NK-92 treated with Interleukin-12 subunit alpha and Interleukin-12 subunit beta, amount 100 ng/mL, for 24 hours (cell line): ENCODE data around the gene MREG.
"Not testable (repeated sequence)": the region's sequence is repeated elsewhere in the genome, so short reads cannot be mapped to it uniquely, and the experiment has no call there.

ENCODE experiments used
- DNase-seq: peaks from one replicate; lab custom pipeline; 2025; lab: John Stamatoyannopoulos, UW

Gene MREG

GRCh38 chr2:215958257-215958656 lies 55.1 kb downstream of the MREG start:
- no peak for DNase-seq

- DNase-seq: not testable (repeated sequence)
These were observed 55.8 kb downstream of the MREG start for GRCh38 chr2:215957354-215958122.

DNA sequence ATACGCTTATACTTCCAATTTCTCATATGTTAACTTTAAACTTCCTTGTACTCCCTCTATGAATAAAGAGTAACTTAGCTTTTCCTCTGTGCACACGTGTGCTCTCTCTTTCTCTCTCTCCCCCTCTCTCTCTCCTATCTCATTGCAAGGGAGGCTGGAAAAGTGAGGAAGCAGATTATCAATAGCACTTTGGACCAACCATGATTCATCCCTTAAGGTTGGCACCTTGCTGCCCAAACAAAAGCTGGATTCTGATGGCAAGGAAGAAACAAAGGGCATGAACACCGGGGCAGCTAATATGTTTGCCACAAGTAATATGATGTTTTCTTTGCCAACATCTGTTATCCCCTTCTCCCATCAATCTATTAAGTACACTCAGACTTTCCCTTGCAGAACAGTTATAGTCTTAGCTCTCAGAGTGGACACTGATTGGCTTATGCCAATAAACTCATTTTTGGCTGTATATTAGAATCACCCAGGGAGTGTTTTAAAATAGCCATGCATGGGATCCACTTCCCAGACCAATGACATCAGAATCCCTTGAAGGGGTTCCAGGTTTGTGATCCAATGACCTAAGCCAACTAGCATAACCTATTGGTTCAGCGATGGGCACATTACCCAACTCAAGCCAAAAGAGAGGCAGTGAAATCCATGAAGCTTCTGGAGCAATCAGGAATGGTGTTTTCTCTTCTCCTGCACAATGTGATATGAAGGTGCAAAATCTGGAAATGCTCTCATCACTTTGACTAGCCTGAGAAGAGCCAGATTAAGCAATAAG lies 60.3 kb downstream of the MREG start:
- no peak for DNase-seq

DNA sequence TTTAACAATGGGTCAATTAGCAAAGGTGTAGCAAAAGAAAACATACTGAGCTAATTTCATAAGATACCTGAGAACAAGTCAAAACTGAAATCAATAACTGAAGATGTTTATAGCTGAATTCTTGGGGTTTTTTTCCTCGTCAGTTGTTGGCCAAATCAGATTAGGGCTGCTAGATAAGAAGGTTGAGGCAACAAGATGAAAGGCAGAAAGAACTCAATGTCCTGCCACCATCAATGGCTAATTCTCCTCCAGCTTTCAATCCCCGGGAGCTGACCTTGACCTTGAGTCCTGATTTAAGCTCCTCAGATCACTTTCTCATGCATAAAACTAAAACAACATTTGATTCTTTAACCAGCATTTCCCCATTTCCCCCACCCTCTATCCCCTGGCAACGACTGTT lies 61.8 kb downstream of the MREG start:
- no peak for DNase-seq

DNA sequence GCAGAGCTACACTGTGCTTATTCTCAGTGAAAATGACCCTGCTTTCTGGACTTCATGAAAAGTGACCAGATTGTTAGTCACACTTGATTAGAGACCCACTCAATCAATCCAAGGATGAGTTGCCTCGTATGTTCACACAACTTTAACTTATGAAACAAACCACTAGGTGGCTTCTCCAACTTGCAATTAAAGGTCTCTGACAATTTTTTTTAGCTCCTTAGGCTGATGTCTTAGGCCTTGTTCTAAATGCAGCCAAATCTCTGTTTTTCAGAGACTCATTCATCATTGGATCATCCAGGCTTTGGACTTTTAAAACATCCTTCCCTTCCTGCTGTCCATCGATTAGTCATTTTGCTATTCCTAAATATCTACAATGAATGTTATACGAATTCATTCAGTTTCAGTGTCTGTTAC lies 63.4 kb downstream of the MREG start:
- no peak for DNase-seq

DNA sequence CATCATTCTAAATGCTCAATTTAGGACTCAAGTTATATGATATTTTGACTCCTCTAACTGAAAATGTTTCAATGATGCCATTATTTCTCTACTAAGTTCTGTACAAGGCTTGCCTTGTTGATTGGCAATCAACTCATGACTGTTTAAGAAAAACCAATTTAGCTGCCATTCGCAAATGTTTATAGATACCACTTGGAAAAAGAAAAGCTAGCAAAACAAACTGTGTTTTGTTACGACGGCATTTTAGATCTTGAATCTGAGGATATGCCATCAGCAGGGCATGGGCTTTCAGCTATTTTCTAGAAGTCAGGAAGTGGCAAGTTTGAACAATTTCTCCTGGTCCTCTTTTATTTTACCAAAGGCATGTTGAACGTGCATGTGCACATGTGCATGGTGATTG lies 65.3 kb downstream of the MREG start:
- no peak for DNase-seq

DNA sequence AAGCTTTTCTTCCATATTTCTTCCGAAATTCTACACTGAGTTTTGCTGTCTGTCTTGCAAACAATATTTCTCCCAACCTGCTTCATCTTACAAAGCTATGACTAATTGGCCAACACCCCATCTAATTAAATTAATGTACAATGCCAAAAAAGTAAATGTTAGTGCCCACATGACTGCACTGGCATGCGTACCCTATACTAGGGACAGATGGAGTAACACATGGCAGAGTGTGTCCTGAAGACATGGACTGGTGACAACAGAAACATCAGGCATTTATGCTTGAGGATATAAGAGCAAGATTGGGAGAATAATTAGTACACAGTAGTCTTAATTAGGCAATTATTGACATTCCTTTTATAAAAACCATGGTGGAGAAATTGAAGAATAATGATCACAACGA lies 66.8 kb downstream of the MREG start:
- no peak for DNase-seq

- DNase-seq: no peak
These were observed 71.2 kb downstream of the MREG start for GRCh38 chr2:215942194-215942593.

DNA sequence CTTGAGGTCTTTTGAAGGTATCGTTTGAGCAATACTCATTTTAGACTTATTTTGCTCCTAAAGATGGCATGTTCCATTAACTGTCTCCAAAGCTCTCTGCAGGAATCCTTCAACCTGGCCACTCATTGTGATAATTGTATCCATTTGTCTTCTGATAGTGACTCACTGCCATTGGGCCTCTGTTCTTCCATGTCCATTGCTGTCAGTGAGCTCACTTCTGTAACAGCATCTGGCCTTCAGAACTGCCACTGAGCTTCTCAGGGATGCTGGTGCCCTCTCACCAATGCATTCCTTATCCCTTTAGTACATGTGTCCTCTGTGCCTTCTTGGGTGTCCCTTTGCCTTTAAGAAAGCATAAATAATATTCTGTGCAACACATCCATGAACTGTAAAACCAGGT lies 71.6 kb downstream of the MREG start:
- DNase-seq: no peak

DNA sequence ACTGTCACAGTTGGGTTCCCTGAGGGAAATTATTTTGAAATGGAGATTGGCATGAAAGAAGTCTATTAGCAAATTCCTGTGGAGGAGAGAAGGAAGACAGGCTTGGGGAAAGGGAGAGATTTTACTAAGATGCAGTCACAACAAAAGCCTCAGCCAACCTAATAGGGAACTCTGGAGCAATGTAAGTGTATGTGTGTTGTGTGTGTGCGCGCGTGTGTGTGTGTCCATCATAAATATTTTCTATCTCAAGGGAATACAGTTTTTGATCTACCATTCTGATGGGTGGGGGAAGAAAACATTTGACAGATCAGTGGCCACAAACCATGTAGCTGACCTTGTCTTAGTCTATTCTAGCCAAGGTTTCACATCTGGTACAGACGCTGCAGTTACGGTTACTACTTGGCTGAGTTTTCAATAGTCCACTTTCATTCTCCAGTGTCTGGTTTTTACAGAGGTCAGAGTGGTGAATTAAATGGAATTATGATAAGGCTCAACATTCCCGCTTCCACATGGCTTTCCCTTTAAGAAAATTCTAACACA lies 72.6 kb downstream of the MREG start:
- no peak for DNase-seq

GRCh38 chr2:215937190-215937589 lies 76.2 kb downstream of the MREG start:
- DNase-seq: no peak

GRCh38 chr2:215933151-215933550 lies 80.2 kb downstream of the MREG start:
- DNase-seq: no peak

GRCh38 chr2:215931256-215931903 lies 82.0 kb downstream of the MREG start:
- DNase-seq: peak; percentile 34

DNA sequence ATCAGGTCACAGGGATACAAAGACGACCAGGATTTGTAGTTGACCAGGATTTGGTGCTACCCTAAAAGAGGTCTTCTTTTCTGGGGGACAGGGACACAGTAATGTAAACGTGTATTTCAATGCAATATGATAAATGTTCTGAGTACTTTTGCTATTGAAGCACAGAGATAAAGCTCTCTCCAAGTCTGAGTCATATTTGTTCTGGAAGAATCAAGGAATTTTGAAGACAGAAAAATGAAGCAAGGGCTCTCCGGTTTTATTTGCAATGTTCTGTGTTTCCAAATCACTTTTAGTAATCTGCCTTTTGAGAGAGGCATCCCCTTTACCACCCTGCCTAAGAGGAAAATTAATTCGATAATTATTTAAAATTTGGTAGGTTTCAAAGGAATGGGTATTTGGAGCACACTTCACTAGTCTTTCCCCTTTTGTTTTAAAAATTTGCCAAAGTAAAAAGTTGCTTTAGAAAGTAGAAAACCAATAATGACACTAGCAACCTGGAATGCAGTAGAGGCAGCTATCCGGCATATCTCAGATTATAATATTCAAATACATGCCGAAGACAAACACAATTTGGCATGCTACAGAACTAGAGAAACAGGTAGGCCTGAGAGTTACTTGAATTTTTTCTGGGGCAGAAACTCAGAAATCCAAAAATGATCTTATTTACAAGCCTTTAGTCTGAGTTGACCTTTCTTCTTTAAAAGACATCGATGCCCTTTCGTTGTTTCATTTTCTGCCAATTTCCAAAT lies 82.7 kb downstream of the MREG start:
- no peak for DNase-seq

DNA sequence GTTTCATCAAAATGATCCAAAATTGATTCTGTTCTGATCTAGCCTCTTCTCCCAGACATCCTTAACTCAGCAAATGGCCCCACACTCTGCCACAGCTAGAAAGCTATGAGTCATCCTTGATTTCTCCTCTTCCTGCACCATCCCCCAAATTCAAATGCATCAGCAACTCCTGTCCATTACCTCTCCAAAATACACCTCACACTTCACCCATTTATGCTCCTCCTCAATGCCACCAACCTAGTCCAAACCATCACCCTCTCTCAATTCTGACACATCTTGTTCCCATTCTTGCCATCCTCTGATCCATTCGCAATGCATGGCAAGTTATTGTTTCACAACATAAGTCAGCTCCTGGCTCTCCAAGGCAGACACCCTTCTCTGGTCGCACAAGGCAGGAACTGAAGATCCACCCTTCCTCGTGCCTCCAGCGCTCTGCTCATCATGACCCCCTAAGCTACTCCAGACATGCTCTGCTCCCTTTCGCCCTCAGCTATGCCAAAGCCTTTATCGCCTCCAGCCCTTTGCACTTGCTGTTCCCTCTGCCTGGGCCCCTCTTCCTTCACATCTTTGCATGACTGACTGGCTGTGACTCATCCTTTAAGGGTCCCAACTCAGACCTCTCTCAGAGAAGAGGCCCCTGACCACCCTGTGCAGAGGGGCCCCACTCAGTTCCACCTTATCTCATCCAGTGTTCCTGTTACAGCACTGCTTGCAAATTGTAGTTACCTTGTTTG lies 83.6 kb downstream of the MREG start:
- DNase-seq: no peak

GRCh38 chr2:215928086-215928485 lies 85.3 kb downstream of the MREG start:
- DNase-seq: no peak

DNA sequence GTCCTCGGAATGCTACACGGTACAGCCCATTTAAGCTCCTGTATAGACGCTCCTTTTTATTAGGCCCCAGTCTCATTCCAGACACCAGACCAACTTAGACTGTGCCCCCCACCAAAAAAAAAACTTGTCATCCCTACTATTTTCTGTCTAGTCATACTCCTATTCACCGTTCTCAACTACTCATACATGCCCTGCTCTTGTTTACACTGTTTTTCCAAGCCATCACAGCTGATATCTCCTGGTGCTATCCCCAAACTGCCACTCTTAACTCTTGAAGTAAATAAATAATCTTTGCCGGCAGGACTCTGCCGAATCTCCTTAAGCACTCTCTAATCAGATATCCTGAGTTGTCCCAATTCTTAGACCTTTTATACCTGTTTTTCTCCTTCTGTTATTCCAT lies 86.4 kb downstream of the MREG start:
- not testable (repeated sequence) for DNase-seq

- DNase-seq: no peak
These were observed 91.5 kb downstream of the MREG start for GRCh38 chr2:215921895-215922294.

DNA sequence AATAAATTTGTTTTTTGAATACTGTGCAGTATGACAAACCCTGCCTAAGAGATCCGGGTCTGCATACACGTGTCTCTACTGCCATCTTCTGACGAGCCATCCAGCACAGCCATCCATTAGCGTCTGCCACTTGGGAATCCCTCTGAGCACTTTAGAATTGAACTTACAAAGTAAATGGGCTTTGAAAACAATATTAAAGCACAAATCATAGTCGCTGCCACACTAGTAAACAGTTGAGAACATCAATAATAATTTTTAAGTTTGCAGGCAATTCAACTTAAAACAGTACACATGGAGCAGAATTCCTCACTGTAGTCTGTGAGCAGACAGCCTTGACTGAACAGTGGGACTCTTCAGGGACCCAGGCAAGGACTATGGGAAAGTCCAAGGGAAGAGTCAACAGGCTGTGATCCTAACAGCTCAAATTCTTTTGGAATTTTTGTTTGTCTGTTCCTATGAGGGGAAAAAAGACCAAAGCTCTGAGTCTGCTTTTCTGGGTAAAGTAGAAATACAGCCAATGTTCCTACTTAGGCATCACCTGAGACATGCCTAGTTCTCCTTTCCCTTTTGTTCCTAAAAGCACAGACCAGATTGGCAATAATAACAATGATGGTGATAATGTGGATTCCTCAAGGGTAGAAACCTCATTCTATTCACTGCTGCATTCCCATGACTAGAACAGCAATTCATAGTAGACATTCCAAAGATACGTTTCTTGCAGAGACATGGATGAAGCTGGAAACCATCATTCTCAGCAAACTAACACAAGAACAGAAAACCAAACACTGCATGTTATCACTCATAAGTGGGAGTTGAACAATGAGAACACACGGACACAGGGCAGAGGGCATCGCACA lies 92.9 kb downstream of the MREG start:
- peak; percentile 52 for DNase-seq

DNA sequence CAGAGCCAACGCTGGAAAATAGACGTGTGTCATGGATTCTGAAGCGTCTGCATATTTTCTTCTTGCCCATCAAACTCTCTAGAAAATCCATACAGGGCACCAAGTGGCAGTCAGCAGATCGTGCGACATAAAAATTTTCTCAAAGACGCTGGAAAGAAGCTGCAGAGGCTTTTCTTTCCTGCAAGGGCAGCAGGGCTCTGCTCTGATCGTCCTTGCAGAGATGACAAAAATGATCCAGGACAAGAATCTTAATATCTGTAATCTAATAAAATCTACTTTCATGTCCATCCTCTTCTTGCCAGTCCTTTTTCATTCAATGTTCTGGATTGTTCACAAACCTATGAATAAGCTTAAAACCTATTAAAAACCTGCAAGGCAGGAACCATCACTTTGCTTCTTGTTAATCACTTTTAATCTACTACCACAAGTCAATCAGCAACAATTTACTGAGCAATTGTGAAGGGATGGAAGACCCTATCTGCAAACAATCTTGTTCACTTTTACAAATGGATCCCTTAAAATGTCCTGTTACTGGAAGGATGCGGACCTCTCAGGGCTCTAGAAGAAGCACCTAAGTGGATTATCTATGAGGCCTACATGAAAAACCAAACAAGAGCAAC lies 93.6 kb downstream of the MREG start:
- no peak for DNase-seq
